IPS-15b (cell line): Measurements from ENCODE around the gene NTN5.
"Not testable (repeated sequence)": the region's sequence is repeated elsewhere in the genome, so short reads cannot be mapped to it uniquely, and the experiment has no call there.

Source experiments
- H3K27me3 ChIP-seq: one replicate; pipeline ENCODE4 v1.6.1; 2013; ENCODE audit warnings: low read length; ENCODE audit not compliant: control insufficient read depth, insufficient read depth
- H3K36me3 ChIP-seq: one replicate; pipeline ENCODE4 v1.6.1; 2013; ENCODE audit warnings: low read length; ENCODE audit not compliant: control insufficient read depth, insufficient read depth
- H3K4me1 ChIP-seq: one replicate; pipeline ENCODE4 v1.6.1; 2013; ENCODE audit warnings: mild to moderate bottlenecking, low read length; ENCODE audit not compliant: control insufficient read depth, insufficient read depth
- H3K4me3 ChIP-seq: one replicate; pipeline ENCODE4 v1.5.1; 2013; ENCODE audit warnings: low read depth, low read length
- H3K9ac ChIP-seq: one replicate; pipeline ENCODE4 v1.6.1; 2013; ENCODE audit warnings: low read depth, mild to moderate bottlenecking, low read length
- H3K9me3 ChIP-seq: one replicate; pipeline ENCODE4 v1.6.1; 2013; ENCODE audit warnings: mild to moderate bottlenecking, low read length; ENCODE audit not compliant: control insufficient read depth, insufficient read depth

The NTN5 gene

GRCh38 chr19:48661711-48662090 lies 11.1 kb downstream of the NTN5 start:
- H3K9me3 ChIP-seq, result no peaks in the 10 kb centered on the region
- H3K9ac ChIP-seq, result no peak overlapping the region
- no peaks in the 10 kb centered on the region for H3K27me3 ChIP-seq
- H3K36me3 ChIP-seq, result no peaks in the 10 kb centered on the region
- H3K4me1 ChIP-seq, result peaks cover 2% of the 10 kb centered on the region
- H3K4me3 ChIP-seq, result no peak overlapping the region

- H3K9me3 ChIP-seq, result no peaks in the 10 kb centered on the region
- H3K4me3 ChIP-seq, result no peak overlapping the region
- H3K9ac ChIP-seq, result no peak overlapping the region
- H3K4me1 ChIP-seq, result peaks cover 2% of the 10 kb centered on the region
- no peaks in the 10 kb centered on the region for H3K36me3 ChIP-seq
- H3K27me3 ChIP-seq, result no peaks in the 10 kb centered on the region
These were observed 11.7 kb downstream of the NTN5 start for GRCh38 chr19:48660852-48661710.

- H3K4me1 ChIP-seq, result peaks cover 2% of the 10 kb centered on the region
- H3K9me3 ChIP-seq, result no peaks in the 10 kb centered on the region
- H3K4me3 ChIP-seq, result no peak overlapping the region
- no peak overlapping the region for H3K9ac ChIP-seq
- H3K36me3 ChIP-seq, result no peaks in the 10 kb centered on the region
- no peaks in the 10 kb centered on the region for H3K27me3 ChIP-seq
These were observed 13.0 kb downstream of the NTN5 start for GRCh38 chr19:48659768-48660167.

GRCh38 chr19:48658483-48658882 lies 14.3 kb downstream of the NTN5 start:
- H3K4me3 ChIP-seq, result no peak overlapping the region
- no peaks in the 10 kb centered on the region for H3K9me3 ChIP-seq
- H3K27me3 ChIP-seq, result no peaks in the 10 kb centered on the region
- no peak overlapping the region for H3K9ac ChIP-seq
- H3K4me1 ChIP-seq, result peaks cover 2% of the 10 kb centered on the region
- H3K36me3 ChIP-seq, result no peaks in the 10 kb centered on the region

GRCh38 chr19:48657828-48658227 lies 15.0 kb downstream of the NTN5 start:
- H3K36me3 ChIP-seq, H3K4me1 ChIP-seq, H3K9me3 ChIP-seq, H3K9ac ChIP-seq, H3K4me3 ChIP-seq, H3K27me3 ChIP-seq: not testable (repeated sequence)

- H3K4me3 ChIP-seq, result no peak overlapping the region
- H3K27me3 ChIP-seq, result no peaks in the 10 kb centered on the region
- H3K36me3 ChIP-seq, result no peaks in the 10 kb centered on the region
- H3K9me3 ChIP-seq, result no peaks in the 10 kb centered on the region
- H3K9ac ChIP-seq, result no peak overlapping the region
- H3K4me1 ChIP-seq, result peaks cover 2% of the 10 kb centered on the region
These were observed 15.9 kb downstream of the NTN5 start for GRCh38 chr19:48656840-48657474.

GRCh38 chr19:48654299-48655059 lies 18.3 kb downstream of the NTN5 start:
- Histone ChIP-seq H3K36me3 (no peaks in the 10 kb centered on the region), H3K4me1 (no peaks in the 10 kb centered on the region), H3K27me3 (no peaks in the 10 kb centered on the region), H3K9me3 (no peaks in the 10 kb centered on the region), H3K9ac (no peak overlapping the region), H3K4me3 (no peak overlapping the region)

- no peak overlapping the region for H3K4me3 ChIP-seq
- H3K9ac ChIP-seq, result no peak overlapping the region
- no peaks in the 10 kb centered on the region for H3K4me1 ChIP-seq
- no peaks in the 10 kb centered on the region for H3K9me3 ChIP-seq
- H3K36me3 ChIP-seq, result no peaks in the 10 kb centered on the region
- H3K27me3 ChIP-seq, result no peaks in the 10 kb centered on the region
These were observed 21.2 kb downstream of the NTN5 start for GRCh38 chr19:48651683-48652048.

GRCh38 chr19:48650974-48651682 lies 21.7 kb downstream of the NTN5 start:
- Histone ChIP-seq H3K27me3 (no peaks in the 10 kb centered on the region), H3K4me1 (no peaks in the 10 kb centered on the region), H3K9me3 (no peaks in the 10 kb centered on the region), H3K9ac (no peak overlapping the region), H3K4me3 (no peak overlapping the region), H3K36me3 (no peaks in the 10 kb centered on the region)

GRCh38 chr19:48648134-48648533 lies 24.7 kb downstream of the NTN5 start:
- H3K4me1 ChIP-seq, result peaks cover 4% of the 10 kb centered on the region
- H3K9me3 ChIP-seq, result no peaks in the 10 kb centered on the region
- no peak overlapping the region for H3K4me3 ChIP-seq
- no peak overlapping the region for H3K9ac ChIP-seq
- H3K27me3 ChIP-seq, result no peaks in the 10 kb centered on the region
- no peaks in the 10 kb centered on the region for H3K36me3 ChIP-seq

- H3K27me3 ChIP-seq, result no peaks in the 10 kb centered on the region
- no peaks in the 10 kb centered on the region for H3K36me3 ChIP-seq
- no peak overlapping the region for H3K9ac ChIP-seq
- peaks cover 4% of the 10 kb centered on the region for H3K4me1 ChIP-seq
- no peaks in the 10 kb centered on the region for H3K9me3 ChIP-seq
- H3K4me3 ChIP-seq, result peak overlapping the region; percentile 39
These were observed 26.0 kb downstream of the NTN5 start for GRCh38 chr19:48646722-48647216.
